Stimulated activated CD4-positive, alpha-beta T cell treated with anti-CD3 and anti-CD28 coated beads, Interleukin-4, amount 100 ng/mL, for 24 hours (primary cell): ENCODE data around the gene C1orf226.
"Not testable (repeated sequence)": the region's sequence is repeated elsewhere in the genome, so short reads cannot be mapped to it uniquely, and the experiment has no call there.

ENCODE experiments used
- DNase-seq: peaks from one replicate; pipeline ENCODE4 v3.0.0-alpha.2; 2020

Gene C1orf226

GRCh38 chr1:162381383-162381782, at the start of gene C1orf226:
Gene C1orf226 (plus strand): TSS chr1:162381728. CDS start chr1:162381902, 174 bp downstream.
- DNase-seq, result no peak

DNA sequence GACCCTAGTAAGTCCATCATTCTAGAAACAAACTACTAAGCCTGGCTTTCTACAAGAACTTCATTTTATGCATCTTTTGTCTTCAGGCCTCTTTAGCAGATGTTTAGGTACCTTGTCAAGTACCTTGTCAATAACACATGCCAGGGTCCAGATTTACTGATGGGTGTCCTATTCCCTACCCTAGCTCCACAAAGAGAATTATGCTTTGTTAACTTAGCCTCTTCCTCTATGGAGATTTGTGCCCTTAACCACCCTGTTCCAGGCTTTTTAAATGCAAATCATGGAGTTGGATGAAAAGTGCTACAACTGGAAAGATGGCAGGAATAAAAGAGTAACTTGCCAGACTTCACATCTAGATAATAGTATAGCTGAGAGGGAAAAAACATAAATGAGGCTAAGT, 47.5 kb upstream of the C1orf226 start:
- DNase-seq, result no peak

DNA sequence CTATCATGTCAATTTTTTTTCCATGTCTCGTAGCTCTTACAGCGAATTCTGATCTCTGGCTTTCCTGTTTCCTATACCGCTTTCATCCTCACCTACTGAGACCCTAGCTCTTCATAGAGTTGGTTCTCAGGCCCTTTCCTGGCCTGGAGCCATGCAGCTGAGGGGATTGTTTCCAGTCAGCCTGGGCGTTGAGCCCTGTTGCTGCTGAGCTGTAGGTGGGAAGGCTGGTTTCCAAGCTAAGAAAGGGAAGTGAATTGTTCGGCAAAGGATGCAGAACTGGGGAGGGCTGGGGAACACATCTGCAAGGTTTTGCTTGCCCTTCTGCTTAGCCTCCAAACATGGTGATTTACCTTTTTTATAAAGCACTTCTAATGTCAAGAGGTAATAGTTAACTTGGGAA, 46.4 kb upstream of the C1orf226 start:
- no peak for DNase-seq

- no peak for DNase-seq
Measured at GRCh38 chr1:162336621-162337285, 44.8 kb upstream of the C1orf226 start.

DNA sequence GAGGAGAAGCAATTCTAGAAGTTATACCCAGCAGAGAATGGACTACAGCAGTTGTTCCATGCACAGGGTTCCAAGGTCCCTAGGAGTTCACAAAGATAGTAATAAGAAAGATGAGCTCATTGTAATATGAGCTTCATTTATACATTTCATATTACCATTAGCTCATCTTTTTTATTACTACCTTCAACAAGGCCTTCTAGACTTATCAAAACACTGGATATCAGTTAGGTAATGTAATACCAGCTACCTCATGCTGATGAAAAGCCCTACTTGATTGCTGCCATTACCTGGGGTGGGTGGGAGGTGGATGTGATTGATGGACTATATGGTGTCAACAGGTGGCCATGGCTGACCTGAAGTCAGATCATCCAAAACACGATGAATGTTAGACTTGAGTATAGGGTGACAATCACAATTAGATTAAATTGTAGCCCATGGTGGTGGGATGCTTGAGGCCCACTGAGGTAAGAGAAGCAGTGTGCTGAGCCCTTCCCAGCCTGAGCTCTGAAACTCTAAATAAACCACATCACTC, 39.0 kb upstream of the C1orf226 start:
- DNase-seq, result no peak

GRCh38 chr1:162343470-162343869, 38.1 kb upstream of the C1orf226 start:
- DNase-seq, result no peak

DNA sequence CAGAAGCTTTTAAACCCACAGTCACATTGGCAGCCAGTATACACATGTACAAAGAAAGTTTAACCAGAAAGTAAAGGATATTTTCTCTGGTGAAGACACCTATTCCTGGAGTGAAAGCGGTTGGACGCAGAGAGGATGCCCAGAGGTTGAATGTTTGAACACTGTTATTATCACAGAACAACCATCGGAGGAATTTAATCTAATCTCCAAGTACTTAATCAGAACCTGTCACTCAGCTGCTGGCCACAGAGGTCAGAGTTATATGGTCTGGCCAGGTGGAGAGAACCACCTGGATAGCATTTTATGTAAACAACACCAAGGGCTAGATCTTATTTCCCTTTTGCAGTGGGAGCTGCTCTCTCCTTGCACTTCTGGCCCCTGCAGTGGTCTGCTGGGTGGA, 34.2 kb upstream of the C1orf226 start:
- DNase-seq, result no peak

- DNase-seq, result no peak
Measured at GRCh38 chr1:162349635-162350330, 31.7 kb upstream of the C1orf226 start.

GRCh38 chr1:162351246-162351842, 30.2 kb upstream of the C1orf226 start:
- no peak for DNase-seq

- not testable (repeated sequence) for DNase-seq
Measured at GRCh38 chr1:162351874-162352273, 29.7 kb upstream of the C1orf226 start.

- DNase-seq, result no peak
Measured at GRCh38 chr1:162353078-162353477, 28.4 kb upstream of the C1orf226 start.

DNA sequence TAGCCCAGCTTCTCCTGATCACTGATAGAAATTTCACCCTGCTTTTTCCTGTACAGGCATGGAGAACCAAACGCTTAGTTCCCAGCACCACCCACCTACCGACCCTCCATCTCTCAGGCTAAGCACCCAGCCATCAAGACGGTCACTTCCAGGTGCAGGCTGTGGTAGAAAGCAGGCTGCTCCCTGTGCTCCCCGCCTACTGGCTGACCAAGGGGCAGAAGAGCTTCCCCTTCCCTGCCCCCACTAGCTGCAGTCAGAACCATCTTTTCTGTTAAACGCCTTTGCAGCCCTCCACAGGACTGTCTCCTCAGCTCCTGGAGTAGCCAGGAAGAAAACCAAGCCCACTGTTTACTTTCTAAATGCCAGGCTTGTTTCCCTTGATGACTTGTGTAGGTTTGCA, 27.8 kb upstream of the C1orf226 start:
- DNase-seq, result no peak

- no peak for DNase-seq
Measured at GRCh38 chr1:162357681-162358266, 23.8 kb upstream of the C1orf226 start.

DNA sequence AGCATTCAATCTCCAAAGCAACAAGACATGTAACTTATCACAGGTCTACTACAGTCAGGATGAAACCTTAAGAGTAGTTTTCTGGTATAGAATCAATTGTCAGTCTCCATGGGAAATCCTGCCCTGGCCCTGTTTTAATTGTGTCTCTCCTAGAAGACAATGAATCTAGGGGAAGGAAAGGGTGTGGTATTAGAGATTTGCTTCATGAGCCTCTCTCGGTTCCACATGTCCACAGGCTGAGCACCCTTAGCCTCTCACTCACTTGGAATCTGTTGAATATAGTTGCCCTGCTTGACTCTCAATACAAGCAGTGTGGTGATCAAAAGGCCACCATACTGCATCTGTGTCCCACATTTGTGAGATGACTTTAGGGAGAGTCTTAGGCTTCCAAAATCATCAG, 22.6 kb upstream of the C1orf226 start:
- no peak for DNase-seq

DNA sequence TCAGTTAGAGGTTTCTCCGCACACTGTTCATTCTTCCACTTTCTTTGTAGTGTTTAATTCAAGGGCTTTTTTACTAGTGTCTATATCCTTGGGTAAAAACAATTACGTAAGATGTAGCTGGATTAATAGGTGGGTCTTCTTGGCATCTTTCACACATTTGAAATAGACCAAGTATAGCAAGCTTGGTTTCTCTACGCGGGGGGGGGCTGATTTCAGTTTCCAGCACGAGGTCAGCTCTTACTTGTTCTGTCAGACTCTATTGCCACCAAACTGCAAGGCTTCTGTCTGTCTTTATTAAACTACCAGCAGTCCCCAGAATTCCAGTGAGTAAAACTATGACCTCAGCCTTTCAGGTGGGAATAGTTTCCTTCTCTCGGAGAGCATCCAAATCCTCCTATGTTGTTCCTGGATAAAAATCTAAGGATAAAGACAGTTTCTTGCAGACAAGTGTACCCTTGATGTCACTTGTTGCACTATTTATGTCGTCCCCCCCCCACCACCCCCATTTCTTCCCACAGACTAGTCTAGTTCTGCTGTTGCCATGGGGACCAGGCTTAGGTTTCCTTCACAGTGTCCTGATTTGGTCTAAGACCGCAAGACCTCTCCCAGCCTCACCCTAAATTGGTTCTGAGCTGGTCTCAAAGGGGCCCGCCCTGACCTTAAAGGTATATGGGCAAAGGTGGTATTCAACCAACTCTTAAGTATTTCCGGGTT, 21.8 kb upstream of the C1orf226 start:
- no peak for DNase-seq

- no peak for DNase-seq
Measured at GRCh38 chr1:162360237-162360873, 21.2 kb upstream of the C1orf226 start.

- no peak for DNase-seq
Measured at GRCh38 chr1:162360874-162361260, 20.7 kb upstream of the C1orf226 start.

DNA sequence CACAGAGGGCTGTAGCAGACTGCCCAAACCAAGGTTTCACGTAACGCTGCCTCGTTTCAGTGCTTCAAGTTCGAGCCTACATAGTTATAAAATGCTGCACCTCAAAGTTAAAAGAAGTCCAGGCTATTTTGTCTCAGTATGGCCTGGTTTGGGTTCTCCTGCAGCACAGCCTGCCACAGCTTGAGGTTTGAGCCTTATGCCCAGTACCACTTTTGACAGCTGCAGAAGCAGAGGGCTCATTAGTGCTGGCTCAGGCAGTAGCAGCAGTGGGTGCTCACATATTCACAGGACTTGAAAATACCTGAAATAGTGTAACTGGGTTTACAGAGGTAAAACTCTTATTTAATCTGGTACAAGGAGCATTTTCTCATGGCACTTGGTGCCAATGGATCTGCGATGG, 20.2 kb upstream of the C1orf226 start:
- DNase-seq, result no peak

- no peak for DNase-seq
Measured at GRCh38 chr1:162363823-162364222, 17.7 kb upstream of the C1orf226 start.

DNA sequence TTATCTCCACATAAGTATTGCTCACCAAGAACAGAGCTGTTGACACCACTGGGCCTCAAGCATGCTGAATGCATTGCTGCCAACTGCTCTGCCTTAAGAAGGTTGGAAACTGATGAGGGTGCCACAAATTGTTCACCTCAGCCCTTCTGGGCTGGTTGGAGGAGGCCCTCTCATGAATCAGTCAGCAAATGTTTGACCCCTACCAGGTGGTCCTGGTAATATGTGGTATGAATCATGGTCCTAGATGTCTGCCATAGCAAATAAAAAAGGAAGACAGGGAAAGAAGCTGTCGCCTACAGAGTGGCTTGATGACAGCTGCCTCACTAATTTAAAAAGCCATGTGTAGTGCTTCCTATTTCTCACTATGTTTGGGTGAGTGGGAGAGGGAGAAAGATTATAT, 17.0 kb upstream of the C1orf226 start:
- DNase-seq, result no peak

- DNase-seq, result no peak
Measured at GRCh38 chr1:162365284-162366020, 16.1 kb upstream of the C1orf226 start.

- no peak for DNase-seq
Measured at GRCh38 chr1:162366149-162366548, 15.4 kb upstream of the C1orf226 start.
